Gastrocnemius medialis (tissue), 4 donors: ENCODE data around the gene MEX3A.

ENCODE experiments used
- POLR2A ChIP-seq, 2 donors: fragments of 450-650 bp; IDR thresholded peaks; one replicate each; pipeline ENCODE4 v1.6.1; 2017; ENCODE audit warnings: antibody characterized with exemption in 2 of 2, mild to moderate bottlenecking in 2 of 2, moderate library complexity in 2 of 2
- TF ChIP-seq, protein P1 (sequence below), 5 experiments: fragments of 450-650 bp in 3 of 5; fragments of 200-600 bp in 2 of 5; sonication (generic) in 2 of 5; IDR thresholded peaks in 4 of 5; conservative IDR thresholded peaks in 1 of 5; 1 replicate in 4 of 5; 2 replicates in 1 of 5; pipeline ENCODE4 v1.5.1; 2016 to 2019; ENCODE audit warnings: antibody characterized with exemption in 5 of 5, mild to moderate bottlenecking in 3 of 5, moderate library complexity in 3 of 5

DNA sequence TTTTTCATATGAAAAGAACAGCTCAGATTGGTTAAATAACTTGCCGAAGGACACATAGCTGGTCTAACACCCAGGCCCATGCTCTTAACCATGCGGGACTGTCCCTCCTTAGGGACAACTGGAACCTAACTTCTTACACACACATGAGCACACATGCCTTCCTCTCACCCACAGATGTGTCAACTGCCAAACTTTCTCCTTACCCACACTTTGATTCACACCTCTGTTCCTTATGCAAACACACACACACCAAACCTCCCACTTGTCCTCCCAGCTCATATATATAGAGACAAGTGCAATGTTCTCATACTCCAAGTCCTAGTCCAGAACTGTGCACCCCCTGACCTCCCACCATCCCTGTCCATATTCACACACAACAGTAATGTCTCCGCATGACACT is 17.1 kb downstream of the MEX3A start:
- TF ChIP-seq, protein P1, sequence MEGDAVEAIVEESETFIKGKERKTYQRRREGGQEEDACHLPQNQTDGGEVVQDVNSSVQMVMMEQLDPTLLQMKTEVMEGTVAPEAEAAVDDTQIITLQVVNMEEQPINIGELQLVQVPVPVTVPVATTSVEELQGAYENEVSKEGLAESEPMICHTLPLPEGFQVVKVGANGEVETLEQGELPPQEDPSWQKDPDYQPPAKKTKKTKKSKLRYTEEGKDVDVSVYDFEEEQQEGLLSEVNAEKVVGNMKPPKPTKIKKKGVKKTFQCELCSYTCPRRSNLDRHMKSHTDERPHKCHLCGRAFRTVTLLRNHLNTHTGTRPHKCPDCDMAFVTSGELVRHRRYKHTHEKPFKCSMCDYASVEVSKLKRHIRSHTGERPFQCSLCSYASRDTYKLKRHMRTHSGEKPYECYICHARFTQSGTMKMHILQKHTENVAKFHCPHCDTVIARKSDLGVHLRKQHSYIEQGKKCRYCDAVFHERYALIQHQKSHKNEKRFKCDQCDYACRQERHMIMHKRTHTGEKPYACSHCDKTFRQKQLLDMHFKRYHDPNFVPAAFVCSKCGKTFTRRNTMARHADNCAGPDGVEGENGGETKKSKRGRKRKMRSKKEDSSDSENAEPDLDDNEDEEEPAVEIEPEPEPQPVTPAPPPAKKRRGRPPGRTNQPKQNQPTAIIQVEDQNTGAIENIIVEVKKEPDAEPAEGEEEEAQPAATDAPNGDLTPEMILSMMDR (IDR thresholded peaks at IDR 0.05 in 4 of 5, conservative IDR thresholded peaks at IDR 0.05 in 1 of 5): no peak
- no peak for TF ChIP-seq POLR2A (IDR thresholded peaks at IDR 0.05)
